ENCODE measurements around the gene TMC5. TPM values are rescaled to one million over a fixed set of nuclear protein-coding genes. Genes with fewer than 3 reads are reported as not detected.

The TMC5 gene
- total RNA-seq, 2 experiments from 2014 or later = not detected

GRCh38 chr16:19506965-19507364 is 89.3 kb downstream of the TMC5 start:
- TF ChIP-seq CTCF (IDR thresholded peaks at IDR 0.05) = no peak
- H3K4me1 ChIP-seq (ENCODE audit: insufficient read depth, low read length) = no peaks in the 10 kb centered on the region
- ChIA-PET POLR2A (interaction anchor here (0.6 kb wide), 1 partner anchor 12 kb away, joined by 4 read pairs; no protein-coding TSS in a partner anchor), CTCF (no interaction called here)
- H3K9me3 ChIP-seq (ENCODE audit: control insufficient read depth in 1 of 2, insufficient read depth in 1 of 2, low read length in 2 of 2) = no peaks in the 10 kb centered on the region
- Mint-ChIP-seq H3K27me3 (no peaks in the 10 kb centered on the region), H3K4me3 (no peak overlapping the region), H3K36me3 (ENCODE audit: low read depth) (peaks cover 79% of the 10 kb centered on the region), H3K4me1 (ENCODE audit: low read depth) (no peaks in the 10 kb centered on the region), H3K9me3 (no peaks in the 10 kb centered on the region), H3K27ac (no peak overlapping the region)
- ATAC-seq (ENCODE audit: poor library complexity) (no peak), DNase-seq (no peak)
- no peak overlapping the region for H3K4me3 ChIP-seq (ENCODE audit: low read length)
- no peak overlapping the region for H3K27ac ChIP-seq (ENCODE audit: low read depth in 1 of 2, low read length in 2 of 2)
- peaks cover 57% of the 10 kb centered on the region for H3K36me3 ChIP-seq (ENCODE audit: insufficient read depth, low read length)
- intact Hi-C loops (cut with DNase I, micrococcal nuclease) = no loop called here
- H3K27me3 ChIP-seq (ENCODE audit: control insufficient read depth in 1 of 2, insufficient read depth in 2 of 2, low read length in 2 of 2) = no peaks in the 10 kb centered on the region

GRCh38 chr16:19507867-19508266 is 90.2 kb downstream of the TMC5 start:
- Histone ChIP-seq H3K4me1 (ENCODE audit: insufficient read depth, low read length) (no peaks in the 10 kb centered on the region), H3K27me3 (ENCODE audit: control insufficient read depth in 1 of 2, insufficient read depth in 2 of 2, low read length in 2 of 2) (no peaks in the 10 kb centered on the region), H3K36me3 (ENCODE audit: insufficient read depth, low read length) (peaks cover 63% of the 10 kb centered on the region), H3K27ac (ENCODE audit: low read depth in 1 of 2, low read length in 2 of 2) (no peak overlapping the region), H3K9me3 (ENCODE audit: control insufficient read depth in 1 of 2, insufficient read depth in 1 of 2, low read length in 2 of 2) (no peaks in the 10 kb centered on the region), H3K4me3 (ENCODE audit: low read length) (no peak overlapping the region)
- DNase-seq (no peak), ATAC-seq (ENCODE audit: poor library complexity) (no peak)
- Mint-ChIP-seq H3K27me3 (no peaks in the 10 kb centered on the region), H3K4me3 (no peak overlapping the region), H3K9me3 (no peaks in the 10 kb centered on the region), H3K4me1 (ENCODE audit: low read depth) (peaks cover 7% of the 10 kb centered on the region), H3K27ac (no peak overlapping the region), H3K36me3 (ENCODE audit: low read depth) (peaks cover 80% of the 10 kb centered on the region)
- ChIA-PET CTCF (interaction anchor here (1.2 kb wide), 1 partner anchor 422 kb away, joined by 3 read pairs; no protein-coding TSS in a partner anchor), POLR2A (no interaction called here)
- no peak for TF ChIP-seq CTCF (IDR thresholded peaks at IDR 0.05)
- intact Hi-C loops (cut with DNase I, micrococcal nuclease) = no loop called here

- H3K4me3 Mint-ChIP-seq = no peak overlapping the region
- no peaks in the 10 kb centered on the region for H3K27me3 ChIP-seq (ENCODE audit: control insufficient read depth in 1 of 2, insufficient read depth in 2 of 2, low read length in 2 of 2)
- no peak overlapping the region for H3K4me3 ChIP-seq (ENCODE audit: low read length)
- no peaks in the 10 kb centered on the region for H3K9me3 ChIP-seq (ENCODE audit: control insufficient read depth in 1 of 2, insufficient read depth in 1 of 2, low read length in 2 of 2)
- TF ChIP-seq CTCF (IDR thresholded peaks at IDR 0.05) = no peak
- H3K36me3 Mint-ChIP-seq (ENCODE audit: low read depth) = peaks cover 75% of the 10 kb centered on the region
- DNase-seq = no peak
- H3K27me3 Mint-ChIP-seq = no peaks in the 10 kb centered on the region
- peaks cover 33% of the 10 kb centered on the region for H3K4me1 Mint-ChIP-seq (ENCODE audit: low read depth)
- peaks cover 66% of the 10 kb centered on the region for H3K36me3 ChIP-seq (ENCODE audit: insufficient read depth, low read length)
- POLR2A ChIA-PET = no interaction called here
- CTCF ChIA-PET = no interaction called here
- H3K27ac Mint-ChIP-seq = peak overlapping the region; percentile 30
- intact Hi-C loops (cut with DNase I, micrococcal nuclease) = no loop called here
- H3K27ac ChIP-seq (ENCODE audit: low read depth in 1 of 2, low read length in 2 of 2) = no peak overlapping the region
- H3K4me1 ChIP-seq (ENCODE audit: insufficient read depth, low read length) = no peaks in the 10 kb centered on the region
- no peaks in the 10 kb centered on the region for H3K9me3 Mint-ChIP-seq
- ATAC-seq (ENCODE audit: poor library complexity) = no peak
Measured at GRCh38 chr16:19512297-19512696, 94.6 kb downstream of the TMC5 start.
